Suprapubic skin (tissue), 3 donors: ENCODE measurements around the gene TAGLN2.

Experiments used
- CTCF ChIP-seq, 2 donors: fragments of 200-600 bp in 1 of 2; fragments of 450-650 bp in 1 of 2; sonication (generic) in 1 of 2; IDR thresholded peaks; one replicate each; pipeline ENCODE4 v1.5.1; 2016 to 2019; ENCODE audit warnings: antibody characterized with exemption in 2 of 2, mild to moderate bottlenecking in 1 of 2, moderate library complexity in 1 of 2
- EP300 ChIP-seq: sonication (generic); formaldehyde crosslinking; IDR thresholded peaks from one replicate; pipeline ENCODE4 v1.6.1; 2017; ENCODE audit warnings: antibody characterized with exemption

DNA sequence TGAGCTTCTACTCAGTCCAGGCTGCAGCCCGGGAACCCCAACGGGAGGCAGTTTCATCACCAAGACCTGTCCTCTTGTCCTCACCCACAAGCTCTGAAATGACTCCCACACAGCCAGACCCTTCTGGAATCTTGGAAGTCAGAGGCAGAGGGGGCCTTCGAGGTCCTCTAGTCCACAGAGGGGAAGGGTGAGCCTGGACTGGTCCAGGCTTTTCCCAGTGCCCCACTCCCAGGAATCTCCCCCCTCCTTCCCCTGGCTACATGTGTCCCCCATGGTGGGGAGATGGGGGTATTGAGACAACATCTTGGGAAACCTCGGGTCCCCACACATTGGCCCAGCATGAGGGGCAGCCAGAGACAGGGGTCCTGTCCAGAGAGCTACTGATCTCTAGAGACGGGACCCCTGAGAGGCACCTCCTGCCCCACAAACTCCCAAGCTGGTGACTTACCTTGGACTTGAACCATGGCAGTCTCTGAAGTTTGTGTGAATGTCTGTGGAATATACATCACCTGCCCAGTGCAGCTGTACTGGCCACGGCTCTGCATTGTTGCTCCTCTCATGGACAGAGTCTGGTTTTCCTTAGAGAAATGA is 48.1 kb upstream of the TAGLN2 start:
- TF ChIP-seq EP300 (no peak), CTCF (IDR thresholded peaks at IDR 0.05) (no peak)
